Stimulated activated naive CD8-positive, alpha-beta T cell treated with anti-CD3 and anti-CD28 coated beads, Interleukin-15, Interleukin-2, amounts not matched to agents 100 ng/mL and 50 ng/mL, for 24 hours (primary cell): Measurements from ENCODE around the gene HAGHL.
"Not testable (repeated sequence)": the region's sequence is repeated elsewhere in the genome, so short reads cannot be mapped to it uniquely, and the experiment has no call there.

Source experiments
- H3K27ac Mint-ChIP-seq: one replicate; pipeline ENCODE4 v1.8.0; 2021; ENCODE audit warnings: mild to moderate bottlenecking, mixed read lengths
- H3K27me3 Mint-ChIP-seq: one replicate; pipeline ENCODE4 v1.8.0; 2021; ENCODE audit warnings: mixed read lengths
- H3K36me3 Mint-ChIP-seq: one replicate; pipeline ENCODE4 v1.8.0; 2021; ENCODE audit warnings: low read depth, mixed read lengths
- H3K4me1 Mint-ChIP-seq: one replicate; pipeline ENCODE4 v1.8.0; 2021; ENCODE audit warnings: low read depth, mixed read lengths
- H3K4me3 Mint-ChIP-seq: one replicate; pipeline ENCODE4 v1.8.0; 2021; ENCODE audit warnings: mild to moderate bottlenecking, mixed read lengths
- H3K9me3 Mint-ChIP-seq: one replicate; pipeline ENCODE4 v1.8.0; 2021; ENCODE audit warnings: mixed read lengths

Gene HAGHL

DNA sequence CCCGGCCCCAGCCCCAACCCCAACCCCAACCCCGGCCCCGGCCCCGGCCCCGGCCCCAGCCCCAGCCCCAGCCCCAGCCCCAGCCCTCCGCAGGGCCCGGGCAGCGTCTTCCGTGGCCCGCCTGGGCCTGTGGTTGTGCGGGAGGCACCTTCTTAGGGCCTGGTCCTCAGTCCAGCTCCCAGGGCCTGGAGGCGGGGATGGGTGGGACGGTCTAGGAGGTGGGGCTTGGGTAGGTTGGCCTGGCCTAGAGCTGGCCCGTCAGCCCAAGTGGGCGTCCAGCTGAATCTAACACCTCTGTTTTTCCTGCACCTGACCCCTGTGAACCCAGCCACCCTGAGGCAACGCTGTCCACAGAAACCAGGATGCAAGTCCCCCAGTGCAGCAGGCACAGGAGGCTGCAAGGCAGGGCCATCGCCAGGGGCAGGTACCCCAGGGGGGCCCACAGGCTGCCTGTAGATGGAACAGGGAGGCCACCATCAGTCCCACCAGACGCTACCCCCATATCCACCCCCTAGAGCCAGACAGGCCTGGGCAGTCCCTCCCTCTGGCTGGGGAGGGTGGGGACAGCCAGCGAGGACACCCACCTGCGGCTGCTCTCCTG lies 42.4 kb downstream of the HAGHL start:
- Mint-ChIP-seq H3K4me3 (no peak overlapping the region), H3K9me3 (no peaks in the 10 kb centered on the region), H3K36me3 (no peaks in the 10 kb centered on the region), H3K27ac (no peak overlapping the region), H3K4me1 (no peaks in the 10 kb centered on the region), H3K27me3 (no peaks in the 10 kb centered on the region)

DNA sequence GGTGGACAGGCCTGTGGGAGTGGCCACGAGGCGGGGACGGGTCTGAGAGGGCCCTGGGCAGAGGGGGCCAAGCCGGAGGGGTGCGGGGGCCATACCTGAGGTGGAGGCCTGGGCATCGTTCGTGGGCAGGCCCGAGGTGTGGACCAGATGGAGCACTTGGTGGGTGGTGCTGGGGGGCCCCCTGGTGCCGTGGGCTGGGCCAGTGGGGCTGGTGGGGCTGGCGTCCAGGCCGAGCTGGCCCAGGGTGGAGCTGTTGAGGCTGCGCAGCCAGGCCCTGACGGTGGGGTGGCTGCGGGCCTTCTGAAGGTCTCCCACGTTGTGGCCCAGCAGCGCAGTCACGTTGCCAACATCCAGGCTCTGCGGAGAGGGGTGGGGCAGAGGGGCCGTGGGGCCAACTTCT lies 43.0 kb downstream of the HAGHL start:
- Mint-ChIP-seq H3K36me3 (no peaks in the 10 kb centered on the region), H3K4me1 (no peaks in the 10 kb centered on the region), H3K27me3 (no peaks in the 10 kb centered on the region), H3K27ac (no peak overlapping the region), H3K9me3 (no peaks in the 10 kb centered on the region), H3K4me3 (no peak overlapping the region)

DNA sequence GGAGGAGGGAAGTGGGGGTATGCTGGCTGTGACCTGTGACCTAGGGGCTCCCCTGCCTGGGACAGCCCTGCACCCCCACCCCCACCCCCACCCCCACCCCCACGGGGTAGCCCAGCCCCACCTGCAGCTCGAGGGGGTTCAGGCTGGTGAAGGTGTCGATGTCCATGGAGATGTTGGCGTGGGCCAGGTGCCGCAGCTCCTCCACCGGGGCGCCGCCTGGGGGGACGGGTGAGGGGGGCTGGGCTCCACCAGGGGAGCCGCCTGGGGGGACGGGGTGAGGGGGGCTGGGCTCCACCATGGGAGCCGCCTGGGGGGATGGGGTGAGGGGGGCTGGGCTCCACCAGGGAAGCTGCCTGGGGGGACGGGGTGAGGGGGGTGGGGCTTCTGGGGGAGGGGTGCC lies 43.5 kb downstream of the HAGHL start:
- Mint-ChIP-seq H3K4me1 (no peaks in the 10 kb centered on the region), H3K4me3 (no peak overlapping the region), H3K27me3 (no peaks in the 10 kb centered on the region), H3K36me3 (no peaks in the 10 kb centered on the region), H3K27ac (no peak overlapping the region), H3K9me3 (no peaks in the 10 kb centered on the region)

DNA sequence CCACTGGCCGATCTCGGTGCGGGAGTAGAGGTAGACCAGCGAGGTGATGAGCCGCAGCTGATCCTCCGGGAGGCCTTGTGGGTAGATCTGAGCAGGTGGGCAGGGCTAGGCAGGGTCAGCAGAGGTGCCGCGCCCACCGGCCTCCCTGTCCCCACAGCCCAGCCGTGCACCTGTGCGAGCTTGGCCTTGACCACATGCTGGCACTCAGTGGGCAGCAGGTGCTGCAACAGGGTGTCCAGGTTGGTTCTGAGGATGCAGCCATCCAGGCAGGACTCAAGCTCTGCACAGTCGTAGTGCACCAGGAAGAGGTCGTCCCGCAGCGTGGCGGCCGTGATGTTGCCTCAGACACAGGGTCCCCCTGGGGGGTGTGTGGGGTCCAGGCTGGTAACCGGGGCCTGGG lies 46.1 kb downstream of the HAGHL start:
- H3K9me3 Mint-ChIP-seq, result no peaks in the 10 kb centered on the region
- H3K36me3 Mint-ChIP-seq, result no peaks in the 10 kb centered on the region
- H3K27ac Mint-ChIP-seq, result no peak overlapping the region
- no peak overlapping the region for H3K4me3 Mint-ChIP-seq
- no peaks in the 10 kb centered on the region for H3K4me1 Mint-ChIP-seq
- peaks cover 5% of the 10 kb centered on the region for H3K27me3 Mint-ChIP-seq

GRCh38 chr16:774086-775001 lies 47.4 kb downstream of the HAGHL start:
- Mint-ChIP-seq H3K4me1 (no peaks in the 10 kb centered on the region), H3K27ac (no peak overlapping the region), H3K4me3 (no peak overlapping the region)

GRCh38 chr16:775236-775796 lies 48.4 kb downstream of the HAGHL start:
- no peaks in the 10 kb centered on the region for H3K4me1 Mint-ChIP-seq
- no peaks in the 10 kb centered on the region for H3K36me3 Mint-ChIP-seq
- no peaks in the 10 kb centered on the region for H3K9me3 Mint-ChIP-seq
- H3K27ac Mint-ChIP-seq, result no peak overlapping the region
- H3K27me3 Mint-ChIP-seq, result peaks cover 5% of the 10 kb centered on the region
- no peak overlapping the region for H3K4me3 Mint-ChIP-seq

More at GRCh38 chr16:774086-775001, 47.4 kb downstream of the HAGHL start:
- H3K36me3 Mint-ChIP-seq, result no peaks in the 10 kb centered on the region
- no peaks in the 10 kb centered on the region for H3K9me3 Mint-ChIP-seq
- H3K27me3 Mint-ChIP-seq, result peaks cover 5% of the 10 kb centered on the region

GRCh38 chr16:776298-776697 lies 49.4 kb downstream of the HAGHL start:
- H3K4me1 Mint-ChIP-seq, H3K4me3 Mint-ChIP-seq, H3K27me3 Mint-ChIP-seq, H3K9me3 Mint-ChIP-seq, H3K27ac Mint-ChIP-seq, H3K36me3 Mint-ChIP-seq: not testable (repeated sequence)

DNA sequence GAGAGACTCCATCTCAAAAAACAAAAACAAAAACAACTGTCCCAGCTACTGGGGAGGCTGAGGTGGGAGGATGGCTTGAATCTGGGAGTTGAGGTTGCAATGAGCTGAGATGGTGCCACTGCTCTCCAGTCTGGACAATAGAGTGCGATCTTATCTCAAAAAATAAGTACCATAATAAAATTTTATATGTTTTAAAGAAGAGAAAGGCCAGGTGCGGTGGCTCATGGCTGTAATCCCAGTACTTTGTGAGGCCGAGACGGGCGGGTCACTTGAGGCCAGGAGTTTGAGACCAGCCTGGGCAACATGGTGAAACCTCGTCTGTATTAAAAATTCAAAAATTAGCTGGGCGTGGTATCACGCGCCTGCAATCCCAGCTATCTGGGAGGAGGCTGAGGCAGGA lies 49.9 kb downstream of the HAGHL start:
- Mint-ChIP-seq H3K27ac (no peak overlapping the region), H3K36me3 (no peaks in the 10 kb centered on the region), H3K4me3 (no peak overlapping the region), H3K27me3 (peaks cover 5% of the 10 kb centered on the region), H3K9me3 (no peaks in the 10 kb centered on the region), H3K4me1 (no peaks in the 10 kb centered on the region)

DNA sequence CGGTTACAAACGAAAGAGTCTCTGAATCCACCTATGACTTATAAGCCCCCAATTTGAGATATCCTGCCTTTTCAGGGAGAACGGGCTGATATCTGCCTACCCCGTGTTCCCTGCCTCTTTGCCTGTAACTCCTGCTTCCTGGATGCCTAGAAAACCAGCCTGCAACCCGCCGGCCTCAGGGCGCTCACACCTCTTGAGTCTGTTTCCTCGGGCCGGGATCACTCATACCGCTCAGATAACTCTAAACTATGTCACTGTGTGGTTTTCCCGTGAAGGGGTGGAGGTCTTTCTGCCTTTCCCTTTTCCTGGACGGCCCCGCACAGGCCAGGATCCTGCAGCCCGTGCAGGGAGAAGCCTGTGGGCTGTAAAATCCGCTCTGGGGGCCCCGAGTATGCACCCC lies 50.9 kb downstream of the HAGHL start:
- no peak overlapping the region for H3K4me3 Mint-ChIP-seq
- H3K9me3 Mint-ChIP-seq, result no peaks in the 10 kb centered on the region
- H3K27me3 Mint-ChIP-seq, result peaks cover 5% of the 10 kb centered on the region
- H3K27ac Mint-ChIP-seq, result no peak overlapping the region
- H3K36me3 Mint-ChIP-seq, result no peaks in the 10 kb centered on the region
- H3K4me1 Mint-ChIP-seq, result no peaks in the 10 kb centered on the region

DNA sequence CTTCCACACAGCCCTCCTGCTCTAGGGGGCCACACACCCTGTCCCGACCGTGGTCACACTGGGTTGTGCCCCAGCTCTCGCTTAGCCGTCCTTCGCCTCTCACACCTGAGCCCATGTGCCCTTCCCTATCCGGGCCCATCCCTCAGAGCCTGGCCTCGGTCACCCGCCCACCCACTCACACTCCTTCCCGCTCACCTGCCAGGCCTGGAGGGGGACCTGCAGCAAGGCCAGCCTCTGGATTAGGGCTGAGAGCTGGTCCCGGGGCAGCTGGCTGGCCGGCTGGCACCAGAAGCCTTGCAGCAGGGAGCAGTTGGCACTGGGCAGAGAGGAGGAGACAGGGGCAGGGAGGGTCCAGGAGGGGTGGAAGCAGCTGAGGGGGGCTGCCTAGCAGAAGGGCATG lies 51.5 kb downstream of the HAGHL start:
- no peaks in the 10 kb centered on the region for H3K9me3 Mint-ChIP-seq
- H3K36me3 Mint-ChIP-seq, result no peaks in the 10 kb centered on the region
- no peak overlapping the region for H3K4me3 Mint-ChIP-seq

GRCh38 chr16:778909-779527 lies 52.1 kb downstream of the HAGHL start:
- H3K27me3 Mint-ChIP-seq, result peaks cover 5% of the 10 kb centered on the region
- H3K27ac Mint-ChIP-seq, result no peak overlapping the region
- no peaks in the 10 kb centered on the region for H3K9me3 Mint-ChIP-seq
- no peaks in the 10 kb centered on the region for H3K36me3 Mint-ChIP-seq
- H3K4me1 Mint-ChIP-seq, result no peaks in the 10 kb centered on the region
- H3K4me3 Mint-ChIP-seq, result no peak overlapping the region

More for the DNA sequence above, 51.5 kb downstream of the HAGHL start:
- Mint-ChIP-seq H3K27me3 (peaks cover 5% of the 10 kb centered on the region), H3K4me1 (no peaks in the 10 kb centered on the region), H3K27ac (no peak overlapping the region)
